ENCODE measurements around the gene C6orf15. TPM values are rescaled to one million over a fixed set of nuclear protein-coding genes. Genes with fewer than 3 reads are reported as not detected.

The C6orf15 gene
- total RNA-seq, 1 donor from 2014 or later = not detected

DNA sequence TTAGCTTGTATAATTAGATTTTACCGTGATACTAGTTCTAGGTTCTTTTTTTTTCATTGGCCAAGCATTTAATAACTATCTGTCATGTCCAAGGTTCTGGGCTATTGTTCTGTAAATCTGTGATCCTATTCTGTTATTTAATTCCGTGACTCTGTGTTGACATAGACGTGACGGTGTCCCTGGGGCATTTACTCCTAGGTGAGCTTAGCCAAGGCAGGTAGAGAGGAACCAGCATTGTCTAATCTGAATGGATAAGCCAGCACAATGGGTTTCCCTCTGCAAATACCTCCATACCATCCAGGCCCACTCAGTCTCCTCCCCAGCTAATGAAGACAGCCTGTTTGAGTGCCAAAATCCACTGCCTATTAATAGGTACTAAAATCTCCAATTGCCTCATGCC, 16.8 kb upstream of the C6orf15 start:
- peak; percentile 17 for ATAC-seq

DNA sequence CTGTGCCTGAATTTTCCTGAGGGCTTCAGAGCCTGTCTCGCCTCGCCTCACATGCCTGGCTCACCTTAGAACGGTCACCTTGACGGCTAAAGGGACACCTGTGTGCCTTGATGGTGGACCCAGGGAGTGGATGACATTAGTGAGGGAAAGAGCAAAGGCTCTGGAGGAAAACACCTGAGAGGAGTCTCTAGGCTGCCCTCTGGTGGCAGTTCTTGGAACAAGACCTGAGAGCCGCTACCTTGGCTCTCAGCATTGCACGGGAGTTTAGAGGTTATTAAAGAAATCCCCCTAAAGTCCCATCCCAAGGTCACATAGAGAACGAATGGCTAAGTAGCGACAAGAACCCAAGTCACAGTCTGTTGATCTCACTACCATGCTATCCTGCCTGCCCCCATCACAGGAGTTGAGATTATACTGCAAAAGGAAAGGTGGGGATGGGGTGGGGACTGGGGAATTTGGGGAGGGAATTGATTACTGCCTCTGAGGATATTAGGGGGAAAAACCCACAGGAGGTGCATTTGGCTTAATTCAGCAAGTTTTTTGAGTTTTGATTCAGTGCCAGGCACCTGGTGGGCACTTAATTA, 15.8 kb upstream of the C6orf15 start:
- ATAC-seq = peak; percentile 40

DNA sequence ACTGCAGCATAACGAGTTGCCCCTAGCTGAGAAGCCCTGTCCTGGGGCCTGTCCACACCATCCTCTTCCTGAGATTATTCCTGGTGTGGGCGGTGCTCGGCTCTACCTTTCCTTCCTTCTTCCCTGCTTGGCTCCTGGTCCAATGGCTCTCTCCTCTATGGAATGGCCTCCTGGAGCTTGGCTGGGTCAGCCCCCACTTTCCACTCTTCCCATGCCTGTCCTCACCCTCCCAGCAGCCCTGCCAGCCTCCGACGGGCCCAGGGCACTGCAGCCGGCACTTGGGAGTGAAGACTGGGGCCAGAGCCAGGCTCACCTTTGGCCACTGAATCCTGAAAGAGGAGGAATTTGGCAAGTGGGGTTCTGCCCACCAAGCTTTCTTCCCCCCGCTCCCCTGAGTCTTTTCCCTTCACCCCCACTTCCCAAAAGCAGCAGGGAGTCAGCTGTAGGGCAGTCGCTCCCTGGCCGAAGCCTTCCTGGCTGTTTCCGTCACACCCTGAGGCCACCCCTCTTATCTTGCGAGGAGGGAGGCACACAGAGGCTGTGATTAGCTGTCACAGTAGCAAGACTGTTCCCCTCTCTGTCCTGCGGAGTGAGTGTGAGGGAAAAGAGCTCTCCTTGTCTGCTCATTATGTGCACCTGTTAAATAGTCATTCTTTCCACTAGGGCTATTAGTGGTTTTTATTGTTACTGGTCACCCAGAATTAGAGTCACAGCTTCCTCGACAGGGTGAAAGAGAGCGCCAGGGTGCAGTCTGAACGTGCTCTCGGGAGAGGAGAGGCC, 14.2 kb upstream of the C6orf15 start:
- no peak for ATAC-seq

DNA sequence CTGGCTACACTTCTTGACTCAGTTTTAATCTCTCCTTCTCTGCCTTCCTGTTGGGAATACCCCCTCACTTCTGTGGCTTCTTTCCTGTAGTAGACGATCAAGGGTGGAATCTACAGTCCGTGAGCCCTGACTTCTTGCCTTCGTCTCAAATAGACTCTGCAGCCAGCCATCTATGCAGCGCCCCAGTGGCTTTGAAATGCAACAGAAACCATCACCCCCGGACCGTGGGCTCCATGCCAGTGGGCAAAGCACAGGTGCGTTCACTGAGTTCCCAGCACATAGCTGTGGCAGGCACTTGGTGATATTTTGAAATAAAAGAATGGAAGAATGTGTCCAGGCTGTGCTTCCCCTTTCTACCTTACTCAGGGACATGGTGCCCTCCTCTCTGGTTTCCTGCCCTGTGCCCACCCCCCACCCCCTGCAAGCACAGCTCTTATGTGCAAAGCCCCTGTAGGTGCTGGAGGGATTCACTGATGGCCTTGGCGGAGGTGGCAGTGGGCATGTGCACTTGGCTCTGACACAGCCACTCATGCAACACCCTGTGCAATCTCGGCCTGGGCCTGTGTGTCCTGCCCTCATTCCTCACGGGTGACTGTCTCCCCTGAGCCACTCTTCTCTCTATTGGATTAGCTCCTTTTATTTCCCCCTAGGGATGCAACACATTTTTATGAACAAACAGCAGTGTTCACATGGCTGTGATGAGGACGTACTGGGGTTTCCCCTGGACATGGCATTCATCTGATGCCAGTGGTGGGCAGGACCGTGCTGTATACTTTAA, 13.4 kb upstream of the C6orf15 start:
- ATAC-seq = peak; percentile 80

DNA sequence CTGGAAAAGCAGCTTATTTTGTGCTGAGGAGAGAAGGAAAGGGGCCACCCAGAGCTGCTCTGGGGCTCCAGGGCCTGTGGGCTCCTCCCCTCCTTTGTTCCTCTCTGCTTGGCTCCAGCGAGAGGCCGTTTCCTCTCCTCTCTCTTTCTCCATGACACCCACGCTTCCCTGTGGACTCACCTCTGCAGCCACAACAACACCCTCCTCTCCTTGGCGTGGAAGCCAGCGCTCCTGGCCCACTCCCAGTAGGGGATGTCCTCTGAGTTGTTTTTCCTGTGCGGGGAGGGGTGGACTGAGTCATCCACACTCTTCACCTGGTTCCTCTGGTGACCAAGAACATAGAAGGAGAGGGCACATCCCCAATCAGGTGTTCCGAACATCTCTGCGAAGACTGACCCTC, 12.8 kb upstream of the C6orf15 start:
- ATAC-seq = peak; percentile 81

DNA sequence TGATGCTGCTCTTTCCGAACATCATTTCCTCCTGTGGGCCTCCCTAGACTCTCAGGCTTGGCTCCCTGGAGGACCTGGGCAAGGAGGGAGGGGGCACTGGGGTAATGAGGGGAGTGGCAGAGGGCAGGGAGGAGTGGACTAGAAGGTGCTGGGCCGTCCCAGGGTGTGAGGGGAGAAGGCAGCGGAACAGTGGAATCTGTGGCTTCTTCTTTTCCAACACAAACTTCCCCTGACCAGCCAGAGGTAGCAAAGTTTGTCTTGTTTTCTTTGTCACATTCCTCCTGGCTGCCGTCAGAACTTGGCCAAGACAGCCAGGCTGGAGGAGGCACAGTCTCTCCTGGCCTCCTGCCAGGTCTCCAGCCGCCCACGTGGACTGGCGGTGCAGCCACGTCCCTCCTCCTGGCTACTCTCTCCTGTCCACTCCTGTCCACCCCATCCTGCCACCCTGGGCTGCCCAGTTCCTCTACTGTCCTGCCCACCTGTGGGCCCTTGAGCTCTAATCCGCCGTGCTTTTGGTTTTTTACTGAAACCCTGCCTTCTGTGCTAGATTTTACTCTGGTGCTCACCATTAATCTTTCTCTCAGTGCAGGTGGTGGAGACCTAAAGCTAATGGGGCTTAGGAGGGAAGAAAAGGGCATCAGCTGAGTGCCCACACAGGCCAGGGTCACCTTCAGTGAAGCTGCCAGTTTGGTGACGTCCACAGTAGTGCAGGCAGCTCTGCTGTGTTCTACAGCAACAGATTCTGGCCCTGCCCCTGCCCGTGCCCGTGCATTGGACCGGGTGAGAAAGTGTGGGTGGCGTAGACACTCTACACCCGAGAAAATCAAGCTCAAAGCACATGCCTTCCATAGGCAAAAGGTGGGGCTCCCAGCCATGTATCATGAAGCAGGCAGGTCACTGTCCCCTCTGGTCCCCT, 10.7 kb upstream of the C6orf15 start:
- ATAC-seq = peak; percentile 19

DNA sequence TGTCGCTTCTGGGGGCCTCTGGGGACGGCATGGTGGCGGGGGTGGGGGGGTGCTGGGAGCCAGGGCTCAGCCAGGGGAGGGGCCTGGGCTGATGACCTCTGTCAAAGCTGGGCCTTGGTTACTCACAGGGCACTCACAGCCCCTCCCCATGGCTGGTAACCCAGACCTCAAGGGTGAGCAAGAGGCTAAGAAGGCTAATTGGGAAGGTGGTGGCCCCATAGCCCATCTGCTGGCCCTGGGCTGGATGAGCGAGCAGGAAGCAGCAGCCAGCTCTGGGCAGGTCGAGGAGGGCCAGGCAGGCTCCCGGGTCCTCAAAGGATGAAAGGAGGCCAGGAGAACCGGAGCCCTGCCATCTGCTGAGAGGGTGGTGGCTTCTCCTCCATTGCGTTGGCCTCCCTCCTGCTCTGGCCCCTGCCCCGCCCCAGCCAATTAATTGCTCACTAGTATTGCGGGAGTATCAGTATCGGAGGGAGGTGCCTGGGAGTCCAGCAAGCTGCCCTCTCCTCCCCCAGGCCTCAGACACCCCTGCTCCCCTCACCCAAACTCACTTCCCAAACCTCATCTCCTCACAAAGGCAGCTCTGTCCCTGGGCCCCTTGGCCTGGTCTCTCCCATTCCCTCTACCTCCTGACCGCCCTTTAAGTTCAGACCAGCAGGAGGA, 8.9 kb upstream of the C6orf15 start:
- ATAC-seq = no peak

DNA sequence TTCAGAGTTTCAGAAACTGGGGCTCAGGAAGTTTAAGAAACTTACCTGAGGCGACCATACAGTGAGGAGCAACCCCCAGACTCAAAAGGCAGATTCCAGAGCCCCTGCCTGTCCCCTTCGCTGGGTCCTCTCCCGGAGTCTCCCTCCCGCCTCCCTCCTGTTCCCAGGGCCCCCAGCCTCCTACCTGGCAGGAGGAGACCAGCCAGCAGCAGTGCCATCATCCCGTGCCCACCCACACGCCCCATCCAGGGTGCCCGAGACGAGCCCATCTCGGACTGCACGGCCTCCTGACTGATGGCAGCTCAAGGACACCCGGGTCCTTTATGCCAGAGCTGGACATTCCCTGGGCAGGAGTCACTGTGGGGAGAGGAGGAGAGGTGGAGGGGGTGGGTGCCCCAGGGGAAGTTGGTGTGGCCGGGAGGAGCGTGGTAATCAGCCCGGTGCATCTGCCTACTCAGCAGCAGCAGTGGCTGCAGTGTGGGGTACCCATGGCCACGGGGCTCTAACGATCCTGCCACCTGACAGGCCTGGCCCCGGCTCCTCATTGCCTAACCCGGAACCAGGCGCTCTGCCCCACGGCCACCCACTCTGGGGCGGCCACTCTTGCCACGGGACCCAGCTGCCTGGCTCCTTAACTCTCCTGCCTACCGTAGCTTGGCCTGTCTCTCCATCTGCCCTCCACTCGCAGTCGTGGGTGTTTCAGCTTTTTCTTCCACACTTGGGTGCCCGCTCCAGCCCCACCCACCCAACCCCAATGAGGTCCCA, 8.0 kb upstream of the C6orf15 start, which contains the start of gene CDSN:
CDSN (minus strand) TSS at position 296 of the 765 bp plus-strand sequence; CDS start at position 269, 27 bp downstream.
- ATAC-seq = no peak

DNA sequence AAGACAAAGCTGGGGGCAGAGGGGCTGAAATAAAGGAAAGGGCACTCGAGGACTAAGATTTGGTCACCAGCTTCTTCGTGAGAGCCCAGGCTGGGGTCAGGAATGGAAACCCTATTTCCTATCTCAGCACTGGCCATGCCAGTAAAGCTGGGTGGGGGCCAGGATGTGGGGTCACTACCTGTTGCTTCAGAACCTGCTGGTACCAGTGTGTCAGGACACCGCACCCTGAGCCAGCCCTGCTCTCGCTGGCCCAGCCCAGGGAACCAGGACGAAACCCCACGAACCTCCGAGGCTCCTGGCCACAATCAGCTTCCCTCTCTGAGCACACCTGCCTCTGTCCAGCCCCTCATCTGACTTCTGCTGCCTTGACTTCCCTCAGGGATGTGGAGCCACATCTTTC, 5.8 kb upstream of the C6orf15 start:
- ATAC-seq = no peak

DNA sequence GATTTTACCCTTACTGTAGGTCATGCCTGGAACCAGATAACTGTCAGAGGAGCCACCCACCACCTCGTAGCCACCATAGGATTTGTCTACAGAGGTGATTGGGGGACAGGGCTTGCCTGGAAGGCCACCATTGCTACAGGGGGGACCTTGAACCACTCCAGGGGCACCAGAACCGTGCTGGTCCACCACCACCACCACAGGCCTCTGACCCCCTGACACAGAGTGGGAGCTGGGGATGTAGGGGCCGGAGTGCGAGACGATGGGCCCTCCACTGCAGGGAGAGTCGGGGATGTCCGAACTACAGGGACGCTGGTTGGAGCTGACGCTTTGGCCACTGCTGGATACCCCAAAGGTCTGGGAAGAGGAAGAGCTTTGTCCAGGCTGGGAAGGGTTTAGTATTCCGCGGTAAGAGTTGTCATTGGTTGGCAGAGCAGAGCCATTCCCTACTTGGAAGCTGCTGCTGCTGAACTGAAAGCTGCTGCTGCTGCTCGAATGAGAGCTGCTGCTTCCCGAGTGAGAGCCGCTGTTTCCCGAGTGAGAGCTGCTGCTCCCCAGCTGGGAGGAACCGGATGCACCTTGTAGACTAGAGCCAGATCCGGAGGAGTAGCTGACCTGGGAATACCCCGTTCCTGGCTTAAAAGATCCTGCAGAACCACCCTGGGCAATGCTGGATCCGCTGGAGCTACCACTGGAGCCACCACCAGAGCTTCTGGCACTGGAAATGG, 4.4 kb upstream of the C6orf15 start:
- no peak for ATAC-seq

DNA sequence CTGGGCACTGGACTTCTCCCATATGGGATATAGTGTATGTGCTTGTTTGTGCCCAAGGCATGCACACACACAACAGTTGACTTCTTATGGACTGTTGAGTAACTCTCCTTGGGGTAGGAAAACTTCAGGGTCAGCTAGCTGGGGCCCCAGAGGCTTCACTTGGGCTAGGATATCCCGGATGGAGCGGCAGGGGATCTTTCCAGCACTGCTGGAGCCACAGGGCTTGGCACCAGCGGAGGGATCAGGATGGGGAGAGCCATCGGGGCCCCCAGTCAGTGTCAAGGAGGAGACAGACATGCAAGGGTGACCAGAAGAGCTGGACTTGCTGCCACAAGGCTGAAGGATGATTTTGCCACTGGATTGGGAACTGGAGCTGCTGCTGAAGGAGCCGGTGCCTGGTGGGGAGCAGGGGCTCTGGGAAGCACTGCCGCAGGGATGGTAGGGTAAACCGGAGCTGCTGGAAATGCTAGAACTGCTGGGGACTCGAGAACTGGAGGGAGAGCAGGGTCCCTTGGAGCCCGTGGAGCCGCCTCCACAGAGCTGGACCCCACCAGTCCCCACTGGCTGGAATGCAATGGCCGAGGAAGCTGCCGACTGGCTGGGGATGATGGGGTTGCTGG, 3.7 kb upstream of the C6orf15 start:
- no peak for ATAC-seq

DNA sequence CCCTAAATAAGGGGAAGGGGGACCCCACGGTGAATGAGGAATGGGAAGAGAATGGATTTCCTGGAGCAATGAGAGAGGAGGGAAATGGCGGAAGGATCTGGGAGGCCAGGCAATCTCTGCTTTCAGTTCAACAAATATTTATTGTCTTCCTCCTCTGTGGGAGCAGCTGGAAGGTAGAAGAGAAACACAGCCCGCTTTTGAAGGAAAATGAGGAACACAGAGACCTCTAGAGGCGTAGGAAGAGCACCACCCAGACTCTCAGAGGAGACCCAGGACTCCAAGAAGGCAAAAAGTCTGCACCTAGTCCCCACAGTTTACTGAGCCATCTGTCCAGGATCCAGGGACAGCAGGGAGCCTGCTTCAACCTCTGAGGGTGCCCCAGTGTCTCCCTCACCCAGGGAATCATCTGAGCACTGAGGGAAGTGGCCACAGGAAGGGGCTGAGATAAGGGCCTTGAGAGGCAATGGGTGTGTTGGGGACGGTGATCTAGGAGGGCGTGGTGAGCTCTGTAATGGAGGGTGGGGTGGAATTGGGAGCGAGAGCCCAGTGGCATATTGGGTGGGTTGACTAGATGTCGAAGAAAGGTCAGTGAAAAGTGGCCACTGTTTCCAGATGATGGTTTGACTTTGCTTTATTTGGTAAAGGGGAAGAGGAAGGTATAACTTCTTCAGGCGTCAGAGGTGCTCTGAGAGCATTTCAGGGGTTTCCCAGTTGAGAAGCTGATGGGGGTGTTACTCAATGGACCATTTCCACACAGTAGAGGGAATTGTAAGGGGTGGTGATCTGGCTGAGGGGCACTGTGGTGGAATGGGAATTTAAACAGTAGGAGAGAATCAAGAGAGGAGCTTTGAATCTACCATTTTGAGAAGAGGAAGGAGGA, 2.8 kb upstream of the C6orf15 start:
- no peak for ATAC-seq

DNA sequence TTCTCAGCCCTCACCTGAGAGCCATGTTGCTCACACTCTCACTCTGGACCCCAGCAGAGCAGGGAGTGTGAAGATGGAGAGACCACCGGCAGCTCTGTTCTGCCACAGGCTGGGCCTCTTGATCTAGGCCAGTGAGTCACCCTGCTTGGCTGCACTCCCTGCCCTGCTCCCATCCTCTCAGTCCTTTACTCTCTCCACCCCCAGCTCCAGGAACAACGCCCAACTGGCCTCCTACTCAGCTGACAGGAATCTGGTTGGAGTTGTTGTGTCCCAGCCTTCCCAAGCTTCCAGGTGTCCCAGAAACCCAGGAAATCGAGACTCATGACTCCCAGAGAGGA, 2.1 kb upstream of the C6orf15 start, which contains the start of gene PSORS1C1:
PSORS1C1 (plus strand) TSS at position 260 of the 338 bp plus-strand sequence. CDS start 14,833 bp downstream, outside the sequence.
- peak; percentile 80 for ATAC-seq

DNA sequence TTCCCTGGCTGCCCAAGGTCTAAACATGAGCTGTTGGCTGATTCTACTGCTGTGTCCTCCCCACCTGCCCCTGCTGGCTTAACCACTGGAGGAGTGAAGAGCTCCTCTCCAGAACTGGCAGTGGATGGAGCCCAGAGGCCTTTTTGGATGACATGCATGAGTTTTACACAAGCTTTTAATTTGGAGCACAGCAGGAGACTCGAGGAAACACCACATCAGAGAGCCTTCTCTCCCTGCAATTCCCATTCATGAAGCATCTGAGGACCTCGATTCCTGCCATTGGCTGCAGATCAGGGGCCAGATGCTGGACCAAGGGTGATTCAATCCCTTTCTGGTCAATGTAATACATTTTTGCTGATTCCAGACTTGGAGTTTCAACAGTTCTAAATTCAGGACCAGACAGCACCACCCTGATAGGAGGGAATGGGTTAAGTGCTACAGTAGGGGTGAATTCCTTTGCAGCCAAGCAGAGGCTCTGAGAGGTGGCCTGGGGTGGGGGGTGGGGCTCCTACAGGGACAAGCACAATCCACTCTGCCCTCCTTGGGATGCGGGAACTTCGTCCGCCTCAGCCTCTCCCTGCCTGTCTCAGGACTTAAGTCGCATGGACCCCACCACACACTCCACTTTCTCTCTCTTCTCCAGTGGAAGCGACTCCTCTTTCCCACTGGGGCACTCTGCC, 1.6 kb upstream of the C6orf15 start:
- ATAC-seq = no peak

DNA sequence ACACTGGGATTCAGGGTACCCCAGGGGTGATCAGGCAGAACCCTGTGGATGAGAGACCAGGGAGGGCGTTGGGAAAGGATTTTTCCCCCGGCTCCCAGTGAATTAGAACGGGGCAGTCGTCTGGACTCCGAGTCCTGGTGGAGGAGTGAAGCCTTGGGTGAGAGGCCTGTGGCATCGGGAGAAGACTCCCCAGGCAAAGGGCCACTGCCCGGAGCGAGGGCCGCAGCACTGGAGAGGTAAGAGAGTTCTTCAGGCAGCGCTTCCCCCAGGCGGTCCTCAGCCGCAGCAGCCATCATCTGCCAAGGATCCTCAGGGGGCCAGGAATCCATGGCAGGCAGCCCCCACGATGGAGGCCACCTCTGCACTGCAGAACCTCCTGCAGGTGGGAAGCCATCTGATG, 663 bp downstream of the C6orf15 start:
- no peak for ATAC-seq

DNA sequence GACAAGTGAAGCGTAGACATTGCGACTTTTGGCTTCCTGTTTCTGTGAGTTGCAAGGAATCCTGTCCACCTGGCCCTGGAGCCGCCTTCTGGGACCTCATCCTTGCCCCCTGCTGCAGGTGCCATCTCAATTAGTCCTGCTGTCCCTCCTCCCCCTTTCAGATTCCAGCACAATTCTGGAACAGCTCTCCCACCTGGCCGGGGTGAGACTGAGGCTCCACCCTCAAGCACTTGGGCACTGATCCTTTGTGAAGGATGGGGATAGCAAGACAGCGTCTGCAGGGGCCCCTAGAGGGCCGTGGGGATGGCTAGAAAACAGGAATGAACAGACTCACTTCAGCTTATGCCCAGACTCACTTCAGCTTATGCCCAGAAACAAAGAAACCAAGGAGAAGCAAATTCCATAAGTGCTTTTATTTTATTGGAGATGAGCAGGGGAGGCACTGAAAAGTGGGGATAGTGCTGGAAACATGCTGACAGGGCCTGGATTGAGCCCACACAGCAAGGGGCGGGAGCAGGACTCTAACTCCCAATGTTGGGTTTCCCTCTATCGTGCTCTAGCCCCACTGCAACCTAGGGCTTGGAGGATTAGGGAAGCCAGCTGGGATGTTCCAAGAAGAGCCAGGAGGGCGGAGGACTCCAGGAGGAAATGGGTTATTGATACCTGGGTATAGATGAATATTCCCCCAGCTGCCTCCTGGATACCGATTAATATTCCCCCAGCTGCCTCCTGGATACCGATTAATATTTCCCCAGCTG, 1.4 kb downstream of the C6orf15 start:
- no peak for ATAC-seq

DNA sequence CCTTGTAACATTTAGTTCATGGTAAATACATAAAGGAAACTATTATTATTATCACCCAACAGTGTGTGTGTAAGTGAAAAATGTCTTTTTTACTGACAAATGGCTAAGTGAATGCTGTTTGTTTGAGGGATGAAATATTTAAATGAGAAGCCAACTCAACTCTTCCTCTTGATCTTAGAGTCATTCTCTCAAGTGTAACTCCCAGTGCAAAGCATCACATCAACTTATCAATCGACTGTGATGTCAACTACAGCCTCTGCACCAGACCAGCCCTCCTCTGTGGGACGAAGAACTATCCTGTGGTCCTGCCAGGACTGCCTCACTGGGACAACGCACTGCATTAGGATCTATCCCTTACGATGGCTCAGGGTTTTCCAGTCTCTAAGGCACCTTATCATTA, 5.3 kb downstream of the C6orf15 start:
- no peak for ATAC-seq
